ENCODE data around the gene ACAA1.
"Not testable (repeated sequence)": the region's sequence is repeated elsewhere in the genome, so short reads cannot be mapped to it uniquely, and the experiment has no call there.

ACAA1 gene

DNA sequence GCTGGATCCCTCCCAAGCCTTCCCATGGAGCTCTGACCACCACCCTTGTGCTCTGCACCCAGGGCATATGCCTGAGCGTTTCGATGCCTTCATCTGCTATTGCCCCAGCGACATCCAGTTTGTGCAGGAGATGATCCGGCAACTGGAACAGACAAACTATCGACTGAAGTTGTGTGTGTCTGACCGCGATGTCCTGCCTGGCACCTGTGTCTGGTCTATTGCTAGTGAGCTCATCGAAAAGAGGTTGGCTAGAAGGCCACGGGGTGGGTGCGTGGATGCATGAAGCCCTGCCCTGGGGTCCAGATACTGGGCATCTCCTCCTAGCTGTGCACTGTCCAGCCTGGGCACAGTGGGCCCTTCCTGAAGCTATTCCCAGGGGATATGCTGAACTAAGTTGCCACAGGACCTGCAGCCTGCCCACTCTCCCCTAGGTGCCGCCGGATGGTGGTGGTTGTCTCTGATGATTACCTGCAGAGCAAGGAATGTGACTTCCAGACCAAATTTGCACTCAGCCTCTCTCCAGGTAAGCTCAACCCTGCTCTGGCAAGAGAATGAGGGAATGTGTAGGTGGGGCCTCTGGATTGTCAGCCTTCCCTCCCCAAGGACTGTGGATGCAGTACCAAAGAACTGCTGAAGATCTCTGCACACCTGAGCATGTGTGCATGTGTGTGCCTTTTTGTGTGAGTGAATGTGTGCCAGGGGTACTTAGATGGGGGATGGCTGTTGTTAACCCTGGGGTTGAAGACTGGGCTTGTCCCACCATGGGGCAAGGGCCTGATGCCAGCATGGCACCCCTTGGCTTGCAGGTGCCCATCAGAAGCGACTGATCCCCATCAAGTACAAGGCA lies 3.6 kb upstream of the ACAA1 start:
- H3K36me3 ChIP-seq (ENCODE audit: insufficient read depth, low read depth, low read length), result peaks cover 23% of the 10 kb centered on the region
- no peak overlapping the region for H3K4me3 ChIP-seq (ENCODE audit: low read length)
- no peak overlapping the region for H3K27ac ChIP-seq (ENCODE audit: low read length)
- H3K9me3 ChIP-seq (ENCODE audit: insufficient read depth, low read depth, low read length), result no peaks in the 10 kb centered on the region
- H3K27me3 ChIP-seq (ENCODE audit: insufficient read depth, low read length), result no peaks in the 10 kb centered on the region; the same call in 1 of the 2 replicates
- H3K9ac ChIP-seq (ENCODE audit: low read depth, low read length), result no peak overlapping the region
- peaks cover 13% of the 10 kb centered on the region; the same call in 1 of the 2 replicates for H3K4me1 ChIP-seq (ENCODE audit: insufficient read depth, low read length)

DNA sequence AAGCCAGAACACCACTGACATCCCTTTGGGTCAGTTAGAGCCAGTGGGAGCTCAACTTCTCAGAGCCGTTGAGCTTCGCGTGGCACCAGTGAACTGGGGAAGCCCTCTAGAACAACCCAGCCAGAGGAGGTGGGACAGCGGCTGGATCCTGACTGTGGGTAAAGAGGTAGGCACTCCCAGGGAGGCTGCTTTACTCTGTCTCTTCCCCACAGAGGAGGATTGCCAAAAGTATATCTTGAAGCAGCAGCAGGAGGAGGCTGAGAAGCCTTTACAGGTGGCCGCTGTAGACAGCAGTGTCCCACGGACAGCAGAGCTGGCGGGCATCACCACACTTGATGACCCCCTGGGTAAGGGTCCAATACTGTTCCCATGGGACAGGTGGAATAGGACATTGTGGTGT lies 2.7 kb upstream of the ACAA1 start:
- Histone ChIP-seq H3K27me3 (ENCODE audit: insufficient read depth, low read length) (no peaks in the 10 kb centered on the region; the same call in 1 of the 2 replicates), H3K27ac (ENCODE audit: low read length) (no peak overlapping the region), H3K4me3 (ENCODE audit: low read length) (peak overlapping the region; percentile 82), H3K9me3 (ENCODE audit: insufficient read depth, low read depth, low read length) (no peaks in the 10 kb centered on the region), H3K36me3 (ENCODE audit: insufficient read depth, low read depth, low read length) (peaks cover 23% of the 10 kb centered on the region), H3K4me1 (ENCODE audit: insufficient read depth, low read length) (peaks cover 13% of the 10 kb centered on the region; the same call in 1 of the 2 replicates), H3K9ac (ENCODE audit: low read depth, low read length) (no peak overlapping the region; the same call in 1 of the 2 replicates)

GRCh38 chr3:38139191-38139590 lies 2.3 kb upstream of the ACAA1 start:
- Histone ChIP-seq H3K9ac (ENCODE audit: low read depth, low read length) (peak overlapping the region; percentile 83; the same call in 1 of the 2 replicates), H3K4me1 (ENCODE audit: insufficient read depth, low read length) (peaks cover 13% of the 10 kb centered on the region; the same call in 1 of the 2 replicates), H3K36me3 (ENCODE audit: insufficient read depth, low read depth, low read length) (peaks cover 25% of the 10 kb centered on the region), H3K9me3 (ENCODE audit: insufficient read depth, low read depth, low read length) (no peaks in the 10 kb centered on the region), H3K4me3 (ENCODE audit: low read length) (peak overlapping the region; percentile 82), H3K27me3 (ENCODE audit: insufficient read depth, low read length) (no peaks in the 10 kb centered on the region; the same call in 1 of the 2 replicates), H3K27ac (ENCODE audit: low read length) (no peak overlapping the region)

- no peaks in the 10 kb centered on the region; the same call in 1 of the 2 replicates for H3K27me3 ChIP-seq (ENCODE audit: insufficient read depth, low read length)
- peak within 1 kb of the TSS; percentile 82 for H3K4me3 ChIP-seq (ENCODE audit: low read length)
- H3K36me3 ChIP-seq (ENCODE audit: insufficient read depth, low read depth, low read length), result peaks cover 32% of the 10 kb centered on the region
- H3K27ac ChIP-seq (ENCODE audit: low read length), result peak within 1 kb of the TSS; percentile 58
- peaks cover 13% of the 10 kb centered on the region; the same call in 1 of the 2 replicates for H3K4me1 ChIP-seq (ENCODE audit: insufficient read depth, low read length)
- H3K9me3 ChIP-seq (ENCODE audit: insufficient read depth, low read depth, low read length), result no peaks in the 10 kb centered on the region
- peak within 1 kb of the TSS; percentile 83 for H3K9ac ChIP-seq (ENCODE audit: low read depth, low read length)
Measured at GRCh38 chr3:38138349-38139190, 1.6 kb upstream of the ACAA1 start, which contains the start of gene MYD88. MYD88 (plus strand) TSS chr3:38138661; CDS start chr3:38138701, 40 bp downstream.

GRCh38 chr3:38137615-38138348 lies 855 bp upstream of the ACAA1 start:
- H3K4me1 ChIP-seq (ENCODE audit: insufficient read depth, low read length), result peaks cover 13% of the 10 kb centered on the region; the same call in 1 of the 2 replicates
- H3K36me3 ChIP-seq (ENCODE audit: insufficient read depth, low read depth, low read length), result peaks cover 39% of the 10 kb centered on the region
- peak overlapping the region; percentile 58 for H3K27ac ChIP-seq (ENCODE audit: low read length)
- H3K27me3 ChIP-seq (ENCODE audit: insufficient read depth, low read length), result no peaks in the 10 kb centered on the region; the same call in 1 of the 2 replicates
- H3K9me3 ChIP-seq (ENCODE audit: insufficient read depth, low read depth, low read length), result no peaks in the 10 kb centered on the region
- peak overlapping the region; percentile 82 for H3K4me3 ChIP-seq (ENCODE audit: low read length)
- peak overlapping the region; percentile 83 for H3K9ac ChIP-seq (ENCODE audit: low read depth, low read length)

- Histone ChIP-seq H3K36me3 (ENCODE audit: insufficient read depth, low read depth, low read length) (peaks cover 32% of the 10 kb centered on the region), H3K9me3 (ENCODE audit: insufficient read depth, low read depth, low read length) (no peaks in the 10 kb centered on the region), H3K27me3 (ENCODE audit: insufficient read depth, low read length) (no peaks in the 10 kb centered on the region; the same call in 1 of the 2 replicates), H3K9ac (ENCODE audit: low read depth, low read length) (peak overlapping the region; percentile 87), H3K4me1 (ENCODE audit: insufficient read depth, low read length) (peaks cover 13% of the 10 kb centered on the region; the same call in 1 of the 2 replicates), H3K27ac (ENCODE audit: low read length) (peak overlapping the region; percentile 16), H3K4me3 (ENCODE audit: low read length) (peak overlapping the region; percentile 82)
Measured at GRCh38 chr3:38136393-38136776, 542 bp downstream of the ACAA1 start.

- H3K27me3 ChIP-seq (ENCODE audit: insufficient read depth, low read length); H3K27ac ChIP-seq (ENCODE audit: low read length); H3K9me3 ChIP-seq (ENCODE audit: insufficient read depth, low read depth, low read length): not testable (repeated sequence)
- H3K4me1 ChIP-seq (ENCODE audit: insufficient read depth, low read length), result peaks cover 13% of the 10 kb centered on the region; the same call in 1 of the 2 replicates
- peak overlapping the region; percentile 82 for H3K4me3 ChIP-seq (ENCODE audit: low read length)
- H3K9ac ChIP-seq (ENCODE audit: low read depth, low read length), result peak overlapping the region; percentile 87; the same call in 1 of the 2 replicates
- peaks cover 32% of the 10 kb centered on the region for H3K36me3 ChIP-seq (ENCODE audit: insufficient read depth, low read depth, low read length)
Measured at GRCh38 chr3:38135621-38136277, 1.2 kb downstream of the ACAA1 start.

DNA sequence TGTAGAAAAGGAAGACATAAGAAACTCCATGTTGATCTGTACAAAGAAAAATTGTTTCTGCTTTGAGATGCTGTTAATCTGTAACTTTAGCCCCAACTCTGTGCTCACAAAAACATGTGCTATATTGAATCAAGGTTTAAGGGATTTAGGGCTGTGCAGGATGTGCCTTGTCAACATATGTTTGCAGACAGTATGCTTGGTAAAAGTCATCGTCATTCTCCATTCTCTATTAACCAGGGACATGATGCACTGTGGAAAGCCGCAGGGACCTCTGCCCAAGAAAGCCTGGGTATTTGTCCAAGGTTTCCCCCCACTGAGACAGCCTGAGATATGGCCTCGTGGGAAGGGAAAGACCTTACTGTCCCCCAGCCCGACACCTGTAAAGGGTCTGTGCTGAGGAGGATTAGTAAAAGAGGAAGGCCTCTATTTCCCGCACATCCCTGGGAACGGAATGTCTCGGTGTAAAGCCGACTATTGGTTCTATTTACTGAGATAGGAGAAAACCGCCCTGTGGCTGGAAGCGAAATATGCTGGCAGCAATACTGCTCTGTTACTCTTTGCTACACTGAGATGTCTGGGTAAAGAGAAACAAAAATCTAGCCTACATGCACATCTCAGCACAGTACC lies 2.3 kb downstream of the ACAA1 start:
- not testable (repeated sequence) for H3K9me3 ChIP-seq (ENCODE audit: insufficient read depth, low read depth, low read length); H3K27me3 ChIP-seq (ENCODE audit: insufficient read depth, low read length); H3K9ac ChIP-seq (ENCODE audit: low read depth, low read length); H3K27ac ChIP-seq (ENCODE audit: low read length); H3K4me3 ChIP-seq (ENCODE audit: low read length)
- H3K4me1 ChIP-seq (ENCODE audit: insufficient read depth, low read length), result peaks cover 11% of the 10 kb centered on the region; the same call in 1 of the 2 replicates
- peaks cover 37% of the 10 kb centered on the region for H3K36me3 ChIP-seq (ENCODE audit: insufficient read depth, low read depth, low read length)

GRCh38 chr3:38133557-38134405 lies 3.1 kb downstream of the ACAA1 start:
- no peaks in the 10 kb centered on the region; the same call in 1 of the 2 replicates for H3K27me3 ChIP-seq (ENCODE audit: insufficient read depth, low read length)
- H3K36me3 ChIP-seq (ENCODE audit: insufficient read depth, low read depth, low read length), result peaks cover 45% of the 10 kb centered on the region
- H3K9ac ChIP-seq (ENCODE audit: low read depth, low read length), result no peak overlapping the region
- no peak overlapping the region for H3K27ac ChIP-seq (ENCODE audit: low read length)
- H3K4me3 ChIP-seq (ENCODE audit: low read length), result no peak overlapping the region
- H3K4me1 ChIP-seq (ENCODE audit: insufficient read depth, low read length), result peaks cover 11% of the 10 kb centered on the region; the same call in 1 of the 2 replicates
- H3K9me3 ChIP-seq (ENCODE audit: insufficient read depth, low read depth, low read length), result no peaks in the 10 kb centered on the region

GRCh38 chr3:38133209-38133556 lies 3.7 kb downstream of the ACAA1 start:
- H3K4me1 ChIP-seq (ENCODE audit: insufficient read depth, low read length), result peaks cover 10% of the 10 kb centered on the region; the same call in 1 of the 2 replicates
- no peak overlapping the region for H3K27ac ChIP-seq (ENCODE audit: low read length)
- H3K9ac ChIP-seq (ENCODE audit: low read depth, low read length), result no peak overlapping the region
- no peaks in the 10 kb centered on the region; the same call in 1 of the 2 replicates for H3K27me3 ChIP-seq (ENCODE audit: insufficient read depth, low read length)
- H3K9me3 ChIP-seq (ENCODE audit: insufficient read depth, low read depth, low read length), result no peaks in the 10 kb centered on the region
- no peak overlapping the region for H3K4me3 ChIP-seq (ENCODE audit: low read length)
- H3K36me3 ChIP-seq (ENCODE audit: insufficient read depth, low read depth, low read length), result peaks cover 49% of the 10 kb centered on the region
